Measurements from ENCODE around the gene GNL3L.

GRCh38 chrX:54550821-54551220, 20.8 kb downstream of the GNL3L start:
- TF ChIP-seq POLR2A (IDR thresholded peaks at IDR 0.05) (no peak), CTCF (IDR thresholded peaks at IDR 0.05 in 4 of 5, conservative IDR thresholded peaks at IDR 0.05 in 1 of 5) (no peak)

Measured in gastrocnemius medialis (tissue), 4 donors.